H1 (cell line): Measurements from ENCODE around the gene CHRNA1. TPM values are rescaled to one million over a fixed set of nuclear protein-coding genes. Genes with fewer than 3 reads are reported as not detected.

Source experiments
- CEBPB ChIP-seq: IDR thresholded peaks from 2 replicates; pipeline ENCODE4 v1.6.1; 2012; ENCODE audit warnings: low read depth, low read length
- CTBP2 ChIP-seq: IDR thresholded peaks from 2 replicates; pipeline ENCODE4 v1.7.0; 2011; ENCODE audit warnings: borderline replicate concordance, mild to moderate bottlenecking, moderate library complexity, mixed read lengths, low read length; ENCODE audit not compliant: insufficient read depth, insufficient read length
- SP4 ChIP-seq: IDR thresholded peaks from 2 replicates; pipeline ENCODE4 v1.6.1; 2012; ENCODE audit warnings: low read length, inconsistent platforms
- YY1 ChIP-seq: IDR thresholded peaks from 2 replicates; pipeline ENCODE4 v1.6.1; 2011; ENCODE audit warnings: low read depth, mild to moderate bottlenecking, low read length
- polyA plus RNA-seq, 7 experiments: library from polyadenylated mRNA; depleted of rRNA in 3 of 7; stranded (reverse) in 5 of 7; unstranded in 2 of 7; fragments of >200 nt in 5 of 7; fragments of 200-250 nt in 2 of 7; gene quantifications; 1 replicate in 5 of 7; 2 replicates in 1 of 7; 4 replicates in 1 of 7; pipeline versions ENCODE4 v1.2.1 to v1.2.3, GENCODE V29; 2011 to 2013; ENCODE audit warnings: missing spikeins in 2 of 7, mixed read lengths in 2 of 7
- total RNA-seq: library from RNA; stranded (reverse); fragmentation: NEBNext Ultra II Directional; extraction: Animal tissue kit (Norgen Biotek cat#: 25700); gene quantifications from 2 replicates; pipeline ENCODE4 v1.2.1, GENCODE V29; 2021
- TF ChIP-seq, protein P1 (sequence below): IDR thresholded peaks from 2 replicates; pipeline ENCODE4 v1.6.1; 2012; ENCODE audit warnings: inconsistent platforms

The CHRNA1 gene
- total and polyA plus RNA-seq, 2 of the 8 experiments (the other 6 are each of a cell fraction or from before 2014, with no cell fraction given): 0.11 to 0.15 TPM

GRCh38 chr2:174789001-174789400 is 24.7 kb upstream of the CHRNA1 start (continued):
- TF ChIP-seq, protein P1, sequence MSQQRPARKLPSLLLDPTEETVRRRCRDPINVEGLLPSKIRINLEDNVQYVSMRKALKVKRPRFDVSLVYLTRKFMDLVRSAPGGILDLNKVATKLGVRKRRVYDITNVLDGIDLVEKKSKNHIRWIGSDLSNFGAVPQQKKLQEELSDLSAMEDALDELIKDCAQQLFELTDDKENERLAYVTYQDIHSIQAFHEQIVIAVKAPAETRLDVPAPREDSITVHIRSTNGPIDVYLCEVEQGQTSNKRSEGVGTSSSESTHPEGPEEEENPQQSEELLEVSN: no peak
- TF ChIP-seq YY1 (no peak), SP4 (no peak), CTBP2 (no peak), CEBPB (no peak)
